M059J (cell line): ENCODE measurements around the gene CCDC106. TPM values are rescaled to one million over a fixed set of nuclear protein-coding genes. Genes with fewer than 3 reads are reported as not detected.
A peak's percentile ranks its signal among the peaks of the same experiment; 100 is the strongest.

Source experiments
- DNase-seq: peaks from one replicate; pipeline ENCODE4 v3.0.0-alpha.2; 2012; ENCODE audit warnings: low read depth
- total RNA-seq: library from RNA; depleted of rRNA; stranded (reverse); fragments of >200 nt; shearing (Covaris generic); gene quantifications from 2 replicates; pipeline ENCODE4 v1.2.3, GENCODE V29; 2014

The CCDC106 gene
- total RNA-seq, 1 experiment from 2014 or later: 4.9 TPM

GRCh38 chr19:55667958-55668357 lies 19.9 kb downstream of the CCDC106 start:
- DNase-seq: no peak

- no peak for DNase-seq
Measured at GRCh38 chr19:55668603-55669348, 20.8 kb downstream of the CCDC106 start.

- no peak for DNase-seq
Measured at GRCh38 chr19:55669418-55670279, 21.6 kb downstream of the CCDC106 start.

- DNase-seq: no peak
Measured at GRCh38 chr19:55670280-55671053, 22.5 kb downstream of the CCDC106 start.

- DNase-seq: no peak
Measured at GRCh38 chr19:55671054-55671378, 23.0 kb downstream of the CCDC106 start.

GRCh38 chr19:55672418-55672817 lies 24.4 kb downstream of the CCDC106 start:
- peak; percentile 32 for DNase-seq

- DNase-seq: no peak
Measured at GRCh38 chr19:55673465-55673864, 25.5 kb downstream of the CCDC106 start.

GRCh38 chr19:55673889-55674288 lies 25.9 kb downstream of the CCDC106 start:
- DNase-seq: no peak

- DNase-seq: no peak
Measured at GRCh38 chr19:55674459-55674840, 26.4 kb downstream of the CCDC106 start.

- DNase-seq: peak; percentile 96
Measured at GRCh38 chr19:55674841-55675660, 27.0 kb downstream of the CCDC106 start, which contains the start of gene EPN1. TSS of gene EPN1 (plus strand) at chr19:55675226. CDS start at chr19:55678628, 3,402 bp downstream.

- no peak for DNase-seq
Measured at GRCh38 chr19:55675661-55676354, 27.8 kb downstream of the CCDC106 start.

GRCh38 chr19:55676383-55676782 lies 28.4 kb downstream of the CCDC106 start:
- DNase-seq: no peak

GRCh38 chr19:55676889-55677505 lies 29.0 kb downstream of the CCDC106 start:
- no peak for DNase-seq

GRCh38 chr19:55677572-55678028 lies 29.6 kb downstream of the CCDC106 start:
- DNase-seq: no peak

- no peak for DNase-seq
Measured at GRCh38 chr19:55678121-55678671, 30.2 kb downstream of the CCDC106 start.

GRCh38 chr19:55679343-55680257 lies 31.6 kb downstream of the CCDC106 start:
- DNase-seq: peak; percentile 39

GRCh38 chr19:55680339-55681130 lies 32.5 kb downstream of the CCDC106 start:
- DNase-seq: no peak
